Right lobe of liver (tissue), 4 donors: Measurements from ENCODE around the gene TTC29.

Source experiments
- CTCF ChIP-seq, 4 donors: fragments of 200-600 bp in 3 of 4; fragments of 450-650 bp in 1 of 4; IDR thresholded peaks; one replicate each; pipeline versions ENCODE4 v1.5.1 to v1.8.0; 2016 to 2022; ENCODE audit warnings: antibody characterized with exemption in 4 of 4, mild to moderate bottlenecking in 2 of 4
- POLR2A ChIP-seq: fragments of 450-650 bp; IDR thresholded peaks from one replicate; pipeline ENCODE4 v1.6.1; 2017; ENCODE audit warnings: antibody characterized with exemption, mild to moderate bottlenecking
- donor health status: DM: no; HTN: no; CAD: no.
- donor health status: DM: no; HTN: no; CAD: no.
- donor health status: DM: no; HTN: yes; CAD: no.

- TF ChIP-seq CTCF (IDR thresholded peaks at IDR 0.05) (no peak), POLR2A (no peak)
Measured at GRCh38 chr4:146957237-146957636, 11.6 kb upstream of the TTC29 start.
